Stomach (tissue), 4 donors: ENCODE measurements around the gene FCHO1.

Experiments
- CTCF ChIP-seq, 7 experiments: fragments of 450-650 bp in 4 of 7; fragments of 200-600 bp in 3 of 7; sonication (generic) in 3 of 7; IDR thresholded peaks; one replicate each; pipeline ENCODE4 v1.5.1; 2016 to 2019; ENCODE audit warnings: antibody characterized with exemption in 7 of 7, control low read depth in 2 of 7, mild to moderate bottlenecking in 1 of 7
- POLR2AphosphoS5 ChIP-seq, 3 donors: sonication (generic); formaldehyde crosslinking; IDR thresholded peaks; one replicate each; pipeline ENCODE4 v1.6.1; 2016; ENCODE audit warnings: antibody characterized with exemption in 3 of 3

DNA sequence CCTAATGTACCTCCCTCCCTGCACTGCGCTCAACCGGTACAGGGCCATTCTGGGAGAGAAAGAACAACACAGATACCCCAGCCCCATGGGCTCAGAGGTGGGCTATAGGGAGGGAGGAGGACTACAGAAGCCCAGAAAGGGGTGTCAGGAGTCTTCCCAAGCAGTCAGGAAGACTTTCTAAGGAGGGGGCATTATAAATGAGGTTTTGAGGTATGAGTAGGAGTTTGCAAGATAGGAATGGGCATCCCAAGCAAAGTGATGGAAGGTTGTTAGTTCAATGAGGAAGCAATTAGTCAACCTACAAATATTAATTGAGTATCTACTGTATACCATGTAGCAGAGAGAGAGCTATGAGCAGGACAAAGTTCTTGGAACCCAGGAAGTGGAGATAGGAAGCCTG is 37.4 kb downstream of the FCHO1 start:
- no peak for TF ChIP-seq CTCF (IDR thresholded peaks at IDR 0.05)
- TF ChIP-seq POLR2AphosphoS5 (IDR thresholded peaks at IDR 0.05): no peak
